ENCODE data around the gene STARD13.

STARD13 gene

GRCh38 chr13:33307843-33308242, 22.3 kb upstream of the STARD13 start:
- no peak for DNase-seq (ENCODE audit: low read depth in 2 of 2)

DNA sequence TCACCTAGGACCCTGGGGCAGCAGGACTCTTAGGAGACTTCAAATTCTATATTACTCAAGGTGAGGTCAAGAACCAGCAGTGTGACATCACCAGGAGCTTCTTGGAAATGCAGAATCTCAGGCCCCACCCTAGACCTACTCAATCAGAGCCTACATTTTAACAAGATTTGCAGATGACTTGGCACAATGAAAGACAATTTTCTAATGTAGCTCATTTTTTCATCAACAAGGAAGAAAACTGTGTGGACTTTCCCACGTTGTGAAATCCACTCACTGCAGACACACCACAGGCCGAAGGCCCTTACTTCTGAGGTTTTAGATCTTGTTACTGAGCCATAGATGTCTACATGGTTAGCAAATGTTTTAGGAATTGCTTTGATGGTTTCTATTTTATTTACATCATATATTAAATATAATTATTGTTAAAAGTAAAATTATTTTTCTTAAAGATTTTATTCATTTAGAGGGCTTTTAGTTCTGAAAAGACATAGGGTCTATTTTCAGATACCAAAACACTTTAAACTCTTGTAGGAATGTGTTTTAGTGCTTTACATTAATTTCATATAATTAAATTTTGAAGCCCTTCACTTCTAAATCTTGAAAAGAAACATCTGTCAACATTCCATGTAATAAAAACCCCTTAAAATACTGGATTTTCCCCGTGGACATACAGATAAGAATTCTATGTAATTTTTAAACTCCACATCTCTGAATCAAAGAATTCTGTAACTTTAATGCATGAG, 18.5 kb upstream of the STARD13 start:
- no peak for DNase-seq (ENCODE audit: low read depth in 2 of 2)

DNA sequence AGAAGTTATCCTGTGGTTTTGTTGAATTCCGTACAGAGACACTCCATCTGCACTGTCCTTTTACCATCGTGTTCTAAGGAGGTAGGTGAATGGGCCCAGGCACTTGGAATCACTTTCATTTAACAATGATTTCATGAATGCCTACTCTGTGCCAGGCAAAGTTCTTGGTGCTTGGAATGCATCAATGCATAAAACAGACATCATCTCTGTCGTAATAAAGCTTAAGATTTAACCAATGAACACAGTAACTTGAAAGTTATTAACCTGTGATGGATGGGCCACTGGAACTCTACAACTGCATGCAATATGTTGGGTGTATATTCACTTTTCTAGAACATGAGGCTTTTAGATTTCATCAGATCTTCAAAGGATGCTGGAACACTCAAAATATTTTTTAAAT, 14.1 kb upstream of the STARD13 start:
- no peak for DNase-seq (ENCODE audit: low read depth in 2 of 2)

GRCh38 chr13:33296793-33297425, 11.4 kb upstream of the STARD13 start:
- no peak for DNase-seq (ENCODE audit: low read depth in 2 of 2)

GRCh38 chr13:33292712-33293111, 7.2 kb upstream of the STARD13 start:
- DNase-seq (ENCODE audit: low read depth in 2 of 2) = no peak

GRCh38 chr13:33290421-33290965, 4.9 kb upstream of the STARD13 start:
- no peak for DNase-seq (ENCODE audit: low read depth in 2 of 2)

DNA sequence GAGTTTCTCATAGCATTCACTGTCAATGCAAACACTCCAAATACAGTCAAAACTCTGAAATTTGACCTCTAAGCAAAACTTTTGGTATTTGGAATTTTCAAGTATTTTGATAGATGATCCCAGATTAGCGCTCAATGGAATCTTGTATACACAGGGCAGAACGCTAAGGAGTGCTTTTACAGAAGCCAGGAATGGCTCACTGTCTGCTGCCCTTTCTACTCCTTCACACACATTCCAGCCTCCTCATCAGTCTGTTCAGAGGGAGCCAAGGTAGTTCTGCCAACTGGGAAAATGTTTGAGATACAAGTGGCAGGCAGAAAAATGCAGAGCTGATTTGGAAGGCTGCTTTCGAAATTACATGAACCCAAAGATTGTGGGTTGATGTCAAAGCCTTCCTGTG, 4.4 kb upstream of the STARD13 start:
- DNase-seq (ENCODE audit: low read depth in 2 of 2) = no peak

DNA sequence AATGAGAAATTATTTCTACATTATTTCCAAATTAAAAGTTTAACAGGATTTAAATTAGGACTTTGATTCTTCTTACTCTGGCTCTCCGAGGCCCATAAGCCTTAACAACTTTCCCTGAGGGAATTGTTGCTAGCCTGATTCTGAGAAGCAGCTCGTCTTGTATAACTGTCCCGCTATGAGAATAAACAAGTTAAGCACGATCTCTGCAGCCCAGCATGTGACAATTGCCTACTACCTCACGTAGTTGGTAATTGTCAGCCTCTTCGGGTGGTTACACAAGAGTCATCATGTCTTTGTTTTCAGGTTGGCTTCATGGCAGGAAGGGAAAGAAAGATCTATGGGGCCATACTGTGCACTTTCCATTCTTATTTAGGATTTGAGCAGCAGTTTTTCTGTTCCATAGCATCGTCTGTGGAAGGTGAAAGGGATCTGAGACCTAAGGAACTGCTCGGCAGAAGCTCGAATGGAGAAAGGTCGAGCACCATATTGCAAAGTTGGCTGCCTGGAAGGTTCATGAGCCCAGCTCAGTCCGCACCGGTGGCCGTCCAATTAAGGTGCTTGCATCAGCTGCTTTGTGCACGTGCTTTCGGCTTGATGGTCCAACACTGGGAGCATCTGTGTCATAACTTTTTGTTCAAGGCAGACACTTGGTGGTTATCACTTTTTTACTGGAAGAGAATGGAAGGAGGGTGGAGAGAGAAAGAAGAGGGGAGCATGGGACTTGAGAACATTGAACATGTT, 1.8 kb upstream of the STARD13 start:
- no peak for DNase-seq (ENCODE audit: low read depth in 2 of 2)

- DNase-seq (ENCODE audit: low read depth in 2 of 2) = no peak
These were observed 573 bp upstream of the STARD13 start for GRCh38 chr13:33286128-33286527.

DNA sequence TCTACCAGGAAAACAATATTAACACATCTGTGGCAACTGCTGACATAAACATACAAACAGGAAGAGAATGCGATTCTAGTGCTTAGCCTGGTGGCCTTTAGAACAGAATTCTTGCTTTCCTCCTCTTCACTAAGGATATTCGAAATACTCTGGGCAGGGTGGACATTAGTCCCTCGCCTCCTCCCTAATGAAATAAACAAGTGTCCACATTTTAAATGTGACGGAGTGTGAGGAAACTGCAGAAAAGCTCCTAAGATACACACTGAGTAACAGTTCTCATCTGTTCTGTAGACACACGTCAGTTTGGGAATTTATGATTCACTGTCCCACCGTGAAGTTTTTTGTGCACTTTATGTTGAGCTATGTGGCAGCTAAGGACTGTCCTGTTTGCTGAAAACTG, 639 bp downstream of the STARD13 start:
- no peak for DNase-seq (ENCODE audit: low read depth in 2 of 2)

DNA sequence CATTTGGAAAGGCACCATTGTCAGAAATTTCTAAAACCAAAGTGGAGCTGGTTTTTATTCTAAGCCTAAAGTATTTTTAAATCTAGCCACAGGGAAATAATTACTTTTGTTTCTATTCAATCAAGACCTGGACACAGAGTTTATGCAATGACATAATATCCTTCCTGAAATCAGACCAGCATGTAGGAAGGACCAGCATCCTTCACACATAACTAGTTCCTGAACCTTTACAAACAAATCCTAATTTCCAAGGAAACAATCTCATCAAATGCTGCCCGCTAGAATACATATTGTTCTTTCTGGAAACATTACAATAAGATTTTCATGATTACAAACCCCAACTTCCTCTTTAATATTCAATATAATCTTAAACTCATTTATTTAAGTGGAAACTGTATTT, 1.5 kb downstream of the STARD13 start:
- no peak for DNase-seq (ENCODE audit: low read depth in 2 of 2)

DNA sequence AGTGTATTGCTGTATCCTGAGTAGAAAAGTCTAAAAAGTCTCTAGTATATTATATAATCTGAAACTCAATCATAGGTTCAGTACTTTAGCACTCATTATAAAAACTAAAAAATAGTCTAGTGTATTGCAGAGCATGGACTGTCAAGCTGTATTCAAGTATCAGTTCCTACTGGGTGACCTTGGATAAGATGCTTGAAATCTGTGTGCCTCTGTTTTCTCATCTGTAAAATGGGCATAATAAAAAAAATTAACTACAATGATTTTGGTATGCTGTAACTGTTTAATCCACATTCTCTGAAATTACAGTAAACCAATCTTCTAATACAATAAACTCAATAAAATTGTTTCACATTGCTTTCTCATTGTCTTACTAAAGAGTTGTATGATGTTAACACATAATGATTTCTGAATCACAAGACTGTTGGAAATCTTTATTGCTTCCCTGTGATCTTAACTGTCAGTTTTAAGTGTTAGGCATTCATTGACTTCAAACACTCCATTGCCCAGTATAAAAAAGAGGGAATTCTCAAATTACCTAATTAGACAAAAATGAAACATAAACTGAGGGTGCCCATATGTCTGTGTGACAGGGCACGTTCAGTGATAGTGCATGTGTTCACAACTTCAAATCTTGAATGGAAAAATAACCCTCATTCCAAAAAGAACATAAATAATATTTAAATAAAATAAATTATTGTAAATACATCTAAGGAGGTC, 2.2 kb downstream of the STARD13 start:
- no peak for DNase-seq (ENCODE audit: low read depth in 2 of 2)

GRCh38 chr13:33281951-33282595, 3.5 kb downstream of the STARD13 start:
- DNase-seq (ENCODE audit: low read depth in 2 of 2) = no peak

DNA sequence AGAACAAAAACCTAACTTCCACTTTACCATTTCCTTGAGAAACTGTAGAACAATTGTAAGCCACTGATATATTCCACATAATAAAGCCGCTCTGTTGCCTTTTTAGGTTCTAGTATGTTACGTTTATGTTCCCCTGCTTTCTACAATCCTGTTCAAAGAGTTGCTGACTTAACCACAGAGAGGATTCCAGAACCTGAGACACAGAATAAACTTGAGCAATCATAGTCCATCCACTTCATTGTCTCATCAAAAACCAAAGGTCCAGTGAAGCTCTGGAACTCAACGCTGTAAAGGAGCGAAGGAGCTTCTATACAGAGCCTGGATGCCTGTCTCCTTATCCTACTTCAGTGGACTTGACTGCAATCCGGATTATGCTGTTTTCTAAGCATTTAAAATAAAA, 4.6 kb downstream of the STARD13 start:
- no peak for DNase-seq (ENCODE audit: low read depth in 2 of 2)

- DNase-seq (ENCODE audit: low read depth in 2 of 2) = no peak
These were observed 5.2 kb downstream of the STARD13 start for GRCh38 chr13:33280279-33280905.

GRCh38 chr13:33279414-33280278, 5.9 kb downstream of the STARD13 start:
- no peak for DNase-seq (ENCODE audit: low read depth in 2 of 2)

DNA sequence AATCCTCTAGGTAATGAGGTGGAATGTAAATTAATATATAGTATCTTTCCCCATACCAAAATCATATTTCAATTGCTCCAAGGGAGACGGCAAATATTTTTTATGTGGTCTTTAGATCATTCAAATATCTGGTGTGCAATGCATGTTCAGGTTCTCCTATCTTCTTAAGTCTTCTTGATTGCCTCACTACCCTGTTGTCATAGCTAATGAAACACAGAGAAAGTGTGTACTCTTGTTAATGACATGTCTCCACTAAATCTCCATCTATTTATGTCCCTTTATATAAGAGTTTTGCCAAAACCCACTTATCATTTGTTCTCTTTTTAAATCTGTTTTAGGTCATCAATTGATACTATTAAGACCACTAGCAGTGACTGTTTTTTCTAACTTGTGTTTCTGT, 6.6 kb downstream of the STARD13 start:
- DNase-seq (ENCODE audit: low read depth in 2 of 2) = no peak

- DNase-seq (ENCODE audit: low read depth in 2 of 2) = no peak
These were observed 7.6 kb downstream of the STARD13 start for GRCh38 chr13:33277946-33278345.

- no peak for DNase-seq (ENCODE audit: low read depth in 2 of 2)
These were observed 8.4 kb downstream of the STARD13 start for GRCh38 chr13:33277037-33277740.
